LNCAP (cell line): ENCODE results near the gene HS3ST4.

ENCODE experiments used
- CTCF ChIP-seq: fragments of 450-650 bp; IDR thresholded peaks from 2 replicates; pipeline ENCODE4 v1.5.1; 2017; ENCODE audit warnings: mild to moderate bottlenecking

HS3ST4 gene

GRCh38 chr16:26053889-26054288 is 362.1 kb downstream of the HS3ST4 start:
- TF ChIP-seq CTCF = no peak

DNA sequence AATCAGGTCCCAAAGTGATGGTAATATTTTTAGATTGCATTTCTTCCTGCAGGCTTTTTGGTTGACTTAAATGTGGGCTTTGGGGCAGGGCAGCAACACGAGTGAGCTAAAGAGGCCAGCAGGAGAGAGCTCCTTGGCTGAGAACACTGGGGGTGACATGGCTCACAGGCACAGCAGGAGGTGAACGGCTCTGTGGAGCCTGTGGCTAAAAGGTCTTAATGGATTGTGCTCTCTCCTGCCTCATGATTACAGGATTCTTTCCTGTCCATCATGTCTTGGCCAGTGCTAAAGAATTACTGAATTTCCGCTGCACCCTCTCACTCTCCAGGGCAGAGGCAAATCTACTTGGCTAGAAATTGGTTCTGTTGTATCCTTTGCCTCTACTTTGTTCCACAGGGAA is 366.6 kb downstream of the HS3ST4 start:
- no peak for TF ChIP-seq CTCF

DNA sequence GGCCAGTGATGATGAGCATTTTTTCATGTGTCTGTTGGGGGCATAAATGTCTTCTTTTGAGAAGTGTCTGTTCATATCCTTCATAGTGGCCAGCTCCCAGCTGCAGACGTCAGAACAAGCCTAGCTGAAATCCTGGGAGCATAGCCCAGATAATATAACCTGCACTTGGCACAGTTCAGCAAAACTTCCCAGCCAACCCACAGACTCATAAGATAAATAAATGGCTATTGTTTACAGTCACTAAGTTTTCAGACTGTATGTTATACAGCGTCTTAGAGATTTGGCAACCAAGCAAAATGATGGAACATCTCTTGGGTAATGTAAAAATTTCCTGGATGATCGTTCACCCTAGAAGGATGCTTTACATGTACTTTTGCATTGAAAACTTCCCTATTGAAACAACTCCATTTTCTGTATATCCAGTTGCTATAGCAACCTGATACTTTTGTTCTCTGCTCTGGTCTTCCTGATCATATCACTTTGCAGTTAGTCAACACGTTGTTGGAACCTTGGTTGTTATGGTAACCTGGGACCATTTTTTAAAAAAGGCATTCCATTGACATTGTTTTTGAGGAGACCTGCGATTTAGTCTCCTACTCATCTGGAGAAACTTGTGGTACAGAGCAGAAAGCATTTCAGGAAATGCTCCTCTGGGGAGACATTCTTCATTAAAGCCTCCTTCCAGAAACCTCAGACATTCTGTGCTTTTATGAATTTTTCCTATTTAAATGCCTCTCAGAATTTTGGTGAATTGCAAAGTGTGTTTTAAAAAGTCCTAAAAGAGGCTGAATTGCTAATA is 378.7 kb downstream of the HS3ST4 start:
- TF ChIP-seq CTCF = no peak

DNA sequence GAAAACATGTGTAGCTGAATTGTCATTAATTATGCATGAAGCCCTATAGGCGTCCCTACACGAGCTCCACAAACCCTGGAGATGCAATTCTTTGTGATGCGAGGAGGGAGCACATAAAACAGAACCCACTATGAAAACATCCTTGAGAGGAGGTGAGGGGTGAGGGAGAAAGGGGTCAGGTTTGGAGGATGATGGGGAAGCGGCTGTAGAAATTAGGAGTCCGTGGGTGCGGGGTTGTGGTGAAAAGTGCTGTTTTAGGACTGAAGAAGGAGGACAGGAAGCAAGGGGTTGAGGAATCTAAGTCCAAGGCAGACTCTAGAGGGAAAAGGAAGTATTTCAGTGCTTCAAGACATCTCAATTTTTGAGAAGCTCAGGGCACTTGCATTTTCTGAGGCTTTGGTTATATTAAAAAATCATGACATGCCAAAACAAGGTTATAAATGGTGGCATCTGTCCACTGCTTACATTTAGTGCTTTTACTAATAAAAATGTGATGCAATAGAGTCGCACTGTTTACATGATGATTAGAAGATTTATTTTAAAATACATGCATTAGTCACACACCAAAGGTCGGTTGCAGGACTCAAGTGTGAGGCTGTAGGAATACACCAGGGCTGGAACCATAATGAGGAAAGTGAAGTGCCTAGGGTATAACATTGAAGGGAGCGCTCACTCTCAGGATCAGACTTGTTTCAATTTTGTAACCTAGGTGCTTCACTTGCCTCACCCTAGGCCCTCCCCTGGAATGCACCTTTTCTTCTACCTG is 379.5 kb downstream of the HS3ST4 start:
- TF ChIP-seq CTCF = no peak

DNA sequence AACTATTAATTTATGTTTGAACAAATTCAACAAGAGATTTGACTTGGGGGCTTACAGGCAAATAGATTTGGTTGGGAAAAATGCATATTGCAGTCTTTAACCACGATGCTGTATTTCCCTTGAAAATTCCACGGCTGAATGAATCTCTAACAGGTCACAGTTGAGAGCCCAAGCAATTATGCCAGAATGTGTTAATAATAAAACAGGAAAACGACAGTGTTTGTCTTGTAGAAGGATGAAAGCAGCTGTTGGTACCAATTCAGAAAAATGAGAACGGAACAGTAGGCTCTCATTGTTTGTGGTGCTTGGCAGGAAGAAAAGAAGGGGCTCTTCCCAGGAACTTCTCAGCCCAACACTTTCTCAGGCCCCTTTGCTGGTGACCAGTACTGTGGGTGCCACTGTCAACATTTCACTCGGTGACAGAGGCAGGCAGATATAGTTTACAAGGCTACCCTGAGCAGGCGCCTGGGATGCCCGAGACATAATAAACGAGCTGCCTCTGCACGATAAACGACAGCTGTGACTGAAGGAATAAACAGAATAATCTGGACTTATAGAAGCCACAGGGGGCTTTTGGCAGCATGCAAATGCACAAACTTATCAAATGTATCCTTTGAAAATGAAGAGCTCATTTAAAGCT is 387.1 kb downstream of the HS3ST4 start:
- no peak for TF ChIP-seq CTCF

- no peak for TF ChIP-seq CTCF
Observed at GRCh38 chr16:26087091-26087490, 395.3 kb downstream of the HS3ST4 start.

DNA sequence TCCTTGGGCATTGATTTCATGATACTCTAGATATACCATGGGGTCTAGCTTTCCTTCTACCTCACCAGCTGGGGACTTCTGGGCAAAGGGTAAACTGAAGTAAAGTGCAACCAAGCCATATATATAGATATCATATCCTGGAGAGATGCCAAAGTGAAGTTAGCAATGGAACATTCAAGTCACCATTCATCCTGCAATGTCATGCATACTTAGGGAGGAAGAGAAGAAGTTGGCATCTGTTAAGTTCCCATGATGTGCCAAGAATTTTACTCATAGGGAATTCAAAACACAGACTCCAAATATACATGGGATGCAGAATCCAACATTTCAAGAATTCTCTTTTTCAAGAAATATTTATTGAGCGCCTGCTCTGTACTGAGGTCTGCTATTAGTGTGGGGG is 399.8 kb downstream of the HS3ST4 start:
- no peak for TF ChIP-seq CTCF
